GM03348 (cell line): ENCODE measurements around the gene MRPL36.
"Not testable (repeated sequence)": the region's sequence is repeated elsewhere in the genome, so short reads cannot be mapped to it uniquely, and the experiment has no call there.

Experiments
- DNase-seq: peaks from one replicate; pipeline ENCODE4 v3.0.0; 2012; ENCODE audit warnings: low spot score

The MRPL36 gene

GRCh38 chr5:1815071-1815786 lies 15.6 kb upstream of the MRPL36 start:
- no peak for DNase-seq

- no peak for DNase-seq
Measured at GRCh38 chr5:1814183-1815020, 14.8 kb upstream of the MRPL36 start.

- no peak for DNase-seq
Measured at GRCh38 chr5:1810581-1811101, 11.0 kb upstream of the MRPL36 start.

GRCh38 chr5:1809416-1810035 lies 9.9 kb upstream of the MRPL36 start:
- DNase-seq: no peak

- no peak for DNase-seq
Measured at GRCh38 chr5:1808439-1808838, 8.8 kb upstream of the MRPL36 start.

- DNase-seq: no peak
Measured at GRCh38 chr5:1807451-1808185, 8.0 kb upstream of the MRPL36 start.

- no peak for DNase-seq
Measured at GRCh38 chr5:1806974-1807373, 7.3 kb upstream of the MRPL36 start.

GRCh38 chr5:1806199-1806598 lies 6.6 kb upstream of the MRPL36 start:
- no peak for DNase-seq

- DNase-seq: no peak
Measured at GRCh38 chr5:1805736-1806135, 6.1 kb upstream of the MRPL36 start.

GRCh38 chr5:1805326-1805725 lies 5.7 kb upstream of the MRPL36 start:
- DNase-seq: no peak

GRCh38 chr5:1804001-1804690 lies 4.5 kb upstream of the MRPL36 start:
- no peak for DNase-seq

GRCh38 chr5:1803192-1803591 lies 3.6 kb upstream of the MRPL36 start:
- no peak for DNase-seq

GRCh38 chr5:1801967-1802295 lies 2.3 kb upstream of the MRPL36 start:
- DNase-seq: no peak

- DNase-seq: peak; percentile 89
Measured at GRCh38 chr5:1801222-1801966, 1.8 kb upstream of the MRPL36 start, which contains the start of gene NDUFS6. NDUFS6 (plus strand) TSS chr5:1801407; CDS start chr5:1801418, 11 bp downstream.

GRCh38 chr5:1800472-1801221 lies 1.0 kb upstream of the MRPL36 start:
- no peak for DNase-seq

- DNase-seq: peak; percentile 62
Measured at GRCh38 chr5:1799110-1799601, 481 bp downstream of the MRPL36 start.

- DNase-seq: not testable (repeated sequence)
Measured at GRCh38 chr5:1798589-1798988, 1.0 kb downstream of the MRPL36 start.

GRCh38 chr5:1797855-1798254 lies 1.8 kb downstream of the MRPL36 start:
- no peak for DNase-seq

- no peak for DNase-seq
Measured at GRCh38 chr5:1797103-1797800, 2.4 kb downstream of the MRPL36 start.
